ENCODE measurements around the gene P2RY2.

The P2RY2 gene

DNA sequence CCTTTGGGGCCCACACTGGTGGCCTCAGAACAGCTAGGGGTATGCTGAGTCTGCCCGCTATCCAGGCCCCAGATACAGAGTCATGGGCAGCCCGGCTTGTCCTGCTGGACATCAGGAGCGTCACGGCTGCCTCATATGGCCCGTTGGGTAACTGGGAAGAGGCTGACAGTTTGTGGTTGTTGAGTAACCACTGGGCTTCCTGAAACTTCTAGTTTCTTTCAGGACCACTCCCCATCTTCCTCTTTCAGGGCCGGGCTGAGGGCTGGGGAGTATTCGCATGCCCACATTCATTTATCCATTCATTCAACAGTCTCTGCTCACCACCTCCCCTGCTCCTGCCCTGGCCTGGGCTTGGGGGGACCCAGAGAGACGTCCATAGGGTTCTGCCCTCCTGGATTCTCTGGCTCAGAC lies 13.4 kb upstream of the P2RY2 start:
- no peak for DNase-seq (ENCODE audit: low read depth in 3 of 3)

DNA sequence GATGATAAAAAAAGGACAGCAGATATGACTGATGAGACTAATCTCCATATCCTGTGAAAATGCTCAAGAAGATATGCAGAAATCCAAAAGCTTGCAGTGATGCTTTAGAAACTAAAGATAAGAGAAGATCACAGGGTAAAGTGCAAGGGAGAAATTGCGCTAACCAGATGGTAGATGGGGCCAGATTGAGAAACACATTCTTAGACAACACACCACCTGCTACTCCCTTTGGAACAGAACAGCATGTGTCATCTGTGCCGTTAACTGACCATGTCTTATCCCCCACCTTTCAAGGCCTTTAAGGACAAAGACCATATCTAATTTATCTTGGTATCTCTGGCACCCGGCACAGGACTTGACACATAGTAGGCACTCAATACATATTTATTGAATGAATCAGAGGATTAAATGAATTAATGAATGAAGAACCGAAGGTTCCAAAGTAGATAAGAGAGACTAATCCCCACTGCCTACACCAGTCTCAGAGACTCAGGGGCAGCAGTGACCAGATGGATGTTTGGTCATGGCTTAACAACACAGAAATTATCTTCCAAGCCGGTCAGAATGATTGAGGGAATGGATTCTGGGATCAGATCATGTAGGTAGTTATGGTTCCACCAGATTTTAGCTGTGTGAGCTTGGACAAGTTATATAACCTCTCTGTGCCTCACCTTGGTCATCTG lies 12.3 kb upstream of the P2RY2 start:
- no peak for DNase-seq (ENCODE audit: low read depth in 3 of 3)

DNA sequence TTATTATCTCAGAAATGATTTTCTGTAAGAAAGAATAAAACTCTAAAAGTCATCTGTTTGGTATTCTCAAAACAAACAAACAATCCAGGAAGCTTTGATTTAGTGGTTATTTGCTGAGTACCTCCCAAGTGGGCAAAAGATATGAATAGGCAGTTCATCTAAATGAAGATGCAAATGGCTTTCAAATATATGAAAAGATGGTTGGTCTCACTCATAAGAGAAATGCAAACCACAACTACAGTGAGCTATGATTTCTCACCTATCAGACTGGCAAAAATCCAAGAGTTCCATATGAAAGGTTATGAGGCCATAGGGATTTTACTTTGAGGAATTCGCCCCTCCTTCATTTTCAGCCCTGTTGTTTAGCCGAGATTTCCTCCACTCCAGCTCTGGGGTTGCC lies 11.3 kb upstream of the P2RY2 start:
- no peak for DNase-seq (ENCODE audit: low read depth in 3 of 3)

DNA sequence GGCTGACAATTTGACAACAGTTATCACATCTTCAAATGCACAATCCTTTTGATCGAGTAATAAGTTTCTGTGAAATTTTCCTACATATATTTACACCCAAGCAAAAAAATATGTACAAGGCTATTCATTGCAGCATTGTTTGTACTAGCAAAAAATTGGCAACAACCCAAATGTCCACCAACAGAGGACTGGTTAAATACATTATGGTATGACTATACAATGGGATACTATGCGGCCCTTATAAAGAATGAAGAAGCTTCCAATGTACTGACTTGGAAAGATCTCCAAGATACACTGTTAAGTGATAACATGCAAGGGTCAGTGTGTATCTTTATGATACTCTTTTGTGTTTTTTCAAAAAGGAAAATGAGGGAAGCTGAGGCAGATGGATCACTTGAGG lies 8.2 kb upstream of the P2RY2 start:
- no peak for DNase-seq (ENCODE audit: low read depth in 3 of 3)

DNA sequence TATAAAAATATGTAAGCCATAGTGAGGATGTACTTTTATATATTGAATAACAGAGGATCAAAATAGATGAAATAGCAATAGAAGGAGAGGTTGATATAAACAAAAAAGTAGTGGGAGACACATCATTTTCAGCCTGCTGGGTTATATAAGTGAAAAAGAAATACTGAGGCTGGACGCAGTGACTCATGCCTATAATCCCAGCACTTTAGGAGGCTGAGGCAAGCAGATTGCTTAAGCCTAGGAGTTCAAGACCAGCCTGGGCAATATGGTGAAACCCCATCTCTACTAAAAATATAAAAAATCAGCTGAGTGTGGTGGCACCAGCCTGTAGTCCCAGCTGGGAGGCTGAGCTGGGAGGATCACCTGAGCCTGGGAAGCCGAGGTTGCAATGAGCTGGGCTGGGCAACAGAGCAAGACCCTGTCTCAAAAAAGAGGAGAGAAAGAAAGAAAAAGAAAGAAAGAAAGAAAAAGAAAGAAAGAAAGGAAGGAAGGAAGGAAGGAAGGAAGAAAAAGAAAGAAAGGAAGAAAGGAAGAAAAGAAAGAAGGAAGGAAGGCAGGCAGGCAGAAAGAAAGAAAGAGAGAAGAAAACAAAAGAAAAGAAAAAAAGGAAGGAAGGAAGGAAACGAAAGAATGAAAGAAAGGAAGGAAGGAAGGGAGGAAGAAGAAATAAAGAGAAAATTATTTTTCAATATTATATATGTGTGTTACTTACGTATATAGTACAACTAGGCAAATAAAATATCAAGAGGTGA lies 7.0 kb upstream of the P2RY2 start:
- DNase-seq (ENCODE audit: low read depth in 3 of 3) = no peak

DNA sequence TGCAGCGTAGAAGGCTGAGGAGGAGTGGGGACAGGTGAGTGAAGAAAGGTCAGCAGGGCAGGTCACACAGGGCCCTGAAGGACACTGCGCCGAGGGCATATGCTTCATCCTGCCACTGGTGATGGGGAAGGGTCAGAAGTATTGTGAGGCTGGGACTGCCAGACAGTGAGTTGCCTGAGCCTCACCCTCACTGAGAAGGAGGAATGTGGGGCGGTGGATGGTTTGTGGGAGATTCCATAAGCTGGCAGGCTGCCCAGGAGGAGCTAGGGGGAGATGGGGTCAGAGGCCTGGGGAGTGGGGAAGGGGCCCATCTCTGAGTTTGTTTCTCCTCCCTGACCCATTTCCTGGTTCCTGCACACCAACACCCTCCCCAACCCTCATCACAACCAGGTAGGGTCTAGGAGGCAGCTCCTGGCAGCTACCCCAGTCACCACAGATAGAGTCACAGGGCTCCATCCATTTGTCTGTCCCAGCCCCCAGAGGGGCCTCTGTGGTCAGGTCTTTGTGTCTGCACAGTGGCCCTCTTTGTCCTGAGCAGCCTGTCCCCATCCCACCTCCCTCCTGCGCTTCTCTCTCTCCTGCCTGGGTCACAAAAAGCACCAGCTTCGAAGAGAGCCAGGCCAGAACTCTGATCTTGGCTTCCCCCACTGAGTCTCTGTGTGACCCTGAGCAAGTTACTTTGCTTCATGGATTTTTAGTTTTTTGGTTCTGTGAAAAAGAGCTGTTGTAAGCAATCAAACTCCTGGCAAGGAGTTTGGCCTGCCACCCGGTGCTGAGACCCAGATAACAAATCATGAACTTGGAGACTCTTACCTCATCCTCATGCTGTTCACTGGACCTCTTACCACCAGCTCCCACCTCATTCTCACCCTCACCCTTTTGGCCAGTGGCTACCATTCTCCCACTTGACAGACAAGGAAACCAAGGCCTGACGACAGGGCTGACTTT lies 4.6 kb upstream of the P2RY2 start:
- DNase-seq (ENCODE audit: low read depth in 3 of 3) = no peak

DNA sequence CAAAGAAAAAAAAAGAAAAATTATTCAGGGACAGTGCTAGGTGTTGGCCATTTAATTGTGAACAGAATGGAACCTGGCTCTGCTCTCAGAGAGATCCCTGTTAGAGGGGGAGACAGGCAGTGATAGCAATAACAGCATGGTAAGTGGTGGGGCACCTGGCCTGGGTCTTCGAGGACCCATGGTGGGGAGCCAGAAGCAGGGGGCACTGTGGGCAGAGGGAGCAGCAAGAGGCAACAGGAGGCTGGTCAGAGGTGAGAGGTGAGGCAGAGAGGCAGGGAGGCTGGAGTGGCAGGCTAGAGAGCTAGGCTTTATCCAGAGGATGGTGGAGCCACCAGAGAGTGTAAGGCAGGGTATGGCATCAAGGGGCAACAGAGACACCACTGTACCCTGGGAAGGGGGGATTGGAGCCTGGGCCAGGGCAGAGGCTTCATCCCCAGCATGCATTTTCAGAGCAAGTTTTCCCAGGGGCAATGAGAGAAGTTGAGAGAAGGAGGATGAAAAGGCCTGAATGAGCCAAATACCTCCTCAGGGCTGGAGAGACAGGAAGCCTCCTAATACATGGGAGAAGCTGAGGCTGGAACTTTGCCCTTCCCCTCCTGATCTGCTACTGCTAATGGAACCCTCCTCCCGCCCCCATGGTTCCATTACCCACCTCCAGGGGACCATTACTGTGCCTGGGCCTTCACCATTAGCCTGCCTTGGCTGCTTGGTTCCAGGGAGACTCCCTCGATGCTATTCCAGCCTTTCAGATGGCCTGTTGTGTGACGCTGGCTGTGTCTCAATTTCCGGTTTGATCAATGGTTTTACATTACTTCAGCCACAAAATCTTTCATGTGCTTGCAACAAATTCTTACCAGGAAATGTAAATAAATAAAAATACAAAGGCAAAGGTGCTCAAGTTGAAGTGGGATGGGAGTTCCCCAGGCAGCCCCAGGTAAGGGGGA lies 2.6 kb upstream of the P2RY2 start:
- DNase-seq (ENCODE audit: low read depth in 3 of 3) = no peak

DNA sequence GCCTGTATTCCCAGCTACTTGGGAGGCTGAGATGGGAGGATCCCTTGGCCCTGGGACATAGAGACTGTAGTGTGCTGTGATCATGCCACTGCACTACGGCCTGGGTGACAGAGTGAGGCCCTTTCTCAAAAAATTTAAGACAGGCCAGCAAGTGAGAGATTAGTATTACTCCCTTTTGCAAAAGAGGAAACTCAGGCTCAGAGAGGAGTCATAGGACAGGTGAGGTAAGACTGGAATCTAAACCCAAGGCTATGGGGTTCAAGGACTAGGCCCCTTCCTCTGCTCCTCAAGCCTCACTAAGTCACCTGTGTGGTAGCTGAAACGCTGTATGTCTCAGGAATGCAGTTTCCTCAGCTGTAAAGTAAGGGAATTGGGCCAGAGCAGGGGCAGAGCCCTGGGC lies 1.6 kb upstream of the P2RY2 start:
- DNase-seq (ENCODE audit: low read depth in 3 of 3) = no peak

DNA sequence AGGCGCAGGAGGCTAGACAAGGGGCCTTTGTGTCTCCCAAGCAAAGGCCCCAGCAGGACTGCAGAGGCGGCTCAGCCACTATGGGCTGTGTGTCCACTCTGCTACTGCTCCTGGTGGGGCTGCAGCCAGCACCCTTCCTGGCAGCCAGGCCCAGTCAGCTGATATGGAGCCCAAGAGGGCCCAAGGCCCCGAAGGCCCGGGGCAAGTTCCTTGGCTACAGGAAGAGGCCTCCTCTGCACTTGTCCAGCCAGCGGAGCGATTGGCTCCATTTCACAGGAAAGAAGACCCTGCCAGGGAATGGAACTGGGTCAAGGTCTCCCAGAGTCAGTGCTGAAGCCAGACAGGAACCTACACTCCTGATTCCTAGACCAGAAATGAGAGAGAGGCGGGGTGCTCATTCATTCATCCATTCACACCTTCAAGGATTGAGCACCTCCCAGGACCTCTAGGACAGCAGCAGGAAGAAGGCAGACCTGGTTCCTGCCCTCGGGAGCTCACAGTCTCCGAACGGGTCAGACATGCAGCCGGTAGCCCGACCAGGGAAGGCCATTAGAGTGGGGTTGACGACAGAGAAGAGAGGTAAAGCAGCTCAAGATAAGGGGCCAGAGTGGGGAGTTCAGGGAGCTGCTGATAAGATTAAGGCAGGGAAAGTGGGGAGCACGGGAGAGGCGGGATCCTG lies 811 bp upstream of the P2RY2 start:
- no peak for DNase-seq (ENCODE audit: low read depth in 3 of 3)

DNA sequence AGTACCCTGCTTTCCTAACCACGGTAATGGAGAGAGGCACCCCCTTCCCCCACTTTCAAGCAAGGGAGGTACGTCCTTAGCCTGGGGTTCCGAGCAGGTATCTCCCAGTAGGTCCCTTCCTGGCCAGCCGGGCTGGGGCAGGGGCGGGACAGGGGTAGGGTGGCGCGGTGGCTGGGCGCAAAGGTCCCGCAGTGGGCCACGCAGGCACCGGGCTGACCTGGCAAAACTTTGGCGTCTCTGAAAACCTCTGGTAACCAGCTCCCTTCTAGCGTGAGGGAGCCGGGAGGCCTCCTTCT lies 323 bp upstream of the P2RY2 start:
- no peak for DNase-seq (ENCODE audit: low read depth in 3 of 3)

DNA sequence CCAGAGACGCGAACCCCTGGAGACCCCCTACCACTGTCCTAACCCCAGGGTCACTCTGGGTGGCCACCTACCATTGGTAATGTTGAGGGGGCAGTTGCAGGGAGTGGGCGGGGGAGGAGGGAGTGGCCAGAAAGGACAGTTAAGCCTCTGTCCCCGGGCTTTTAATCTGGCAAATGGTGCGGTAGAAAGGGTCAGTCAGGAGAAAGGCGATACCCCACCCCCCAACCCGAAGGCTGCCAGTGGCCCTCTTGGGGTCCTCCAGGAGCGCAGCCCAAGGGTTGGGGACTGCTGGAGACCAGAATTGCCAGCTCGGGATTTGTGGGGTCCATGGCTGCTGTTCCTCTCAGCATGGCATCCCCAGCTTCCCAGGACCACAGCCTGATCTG lies 742 bp downstream of the P2RY2 start:
- DNase-seq (ENCODE audit: low read depth in 3 of 3) = no peak

DNA sequence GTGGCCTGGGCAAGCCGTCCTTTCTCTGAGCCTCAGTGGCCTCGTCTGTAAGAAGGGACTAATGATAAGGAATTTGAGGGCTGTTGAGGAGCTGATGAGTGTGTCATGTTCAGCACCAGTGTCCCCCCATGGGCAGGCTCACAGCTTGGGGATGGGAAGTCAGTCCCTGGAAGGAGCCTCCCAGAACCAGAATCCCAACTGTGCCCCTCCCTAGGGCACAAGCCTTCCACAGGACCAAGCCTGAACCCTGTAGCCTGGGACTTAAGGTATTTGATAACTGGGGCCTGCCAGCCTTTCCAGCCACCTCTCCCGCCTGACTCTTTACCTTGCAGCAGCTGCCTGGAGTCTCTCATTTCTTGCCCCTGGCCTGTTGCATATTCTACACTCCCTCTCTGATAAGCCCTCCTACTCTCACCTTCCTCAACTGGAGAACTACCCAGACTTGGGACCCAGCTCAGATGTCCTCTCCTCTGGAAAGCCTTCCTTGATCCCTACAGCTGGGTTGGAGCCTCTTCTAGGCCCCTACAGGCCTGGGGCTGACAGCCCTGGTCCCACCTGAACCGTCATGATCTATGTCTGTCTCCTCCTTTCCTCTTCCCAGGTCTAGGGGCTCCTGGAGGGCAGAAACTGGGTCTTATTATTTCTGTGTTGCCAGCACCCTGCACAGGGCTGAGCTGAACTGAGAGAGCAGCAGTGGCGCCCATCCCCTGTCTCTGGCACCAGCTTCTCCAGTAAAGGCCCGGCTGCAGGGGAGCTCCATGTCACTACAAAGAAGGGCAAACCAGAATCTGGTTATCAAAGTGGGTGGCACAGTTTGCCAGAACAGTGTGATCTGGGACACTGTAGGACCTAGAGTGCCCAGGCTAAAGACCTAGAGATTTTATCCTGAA lies 1.6 kb downstream of the P2RY2 start:
- no peak for DNase-seq (ENCODE audit: low read depth in 3 of 3)

DNA sequence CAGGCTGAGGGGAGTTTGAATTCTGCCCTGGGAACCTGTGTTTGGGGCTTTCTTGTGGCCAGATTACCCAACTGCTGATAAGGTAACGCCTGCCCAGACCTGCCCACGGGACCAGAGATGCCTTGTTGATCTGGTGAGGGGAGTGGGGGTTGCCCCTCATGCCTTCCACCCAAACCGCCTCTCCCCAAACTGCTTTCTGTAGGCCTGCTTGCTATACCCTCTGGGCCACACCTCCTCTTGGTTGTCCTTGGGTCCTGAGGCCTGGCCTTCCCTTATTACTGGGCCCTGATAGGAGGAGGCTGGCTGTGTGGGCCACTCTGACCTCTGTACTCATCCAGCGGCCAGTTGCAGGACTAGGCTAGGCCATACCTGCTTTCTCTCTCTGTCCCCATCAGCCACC lies 3.4 kb downstream of the P2RY2 start:
- no peak for DNase-seq (ENCODE audit: low read depth in 3 of 3)

DNA sequence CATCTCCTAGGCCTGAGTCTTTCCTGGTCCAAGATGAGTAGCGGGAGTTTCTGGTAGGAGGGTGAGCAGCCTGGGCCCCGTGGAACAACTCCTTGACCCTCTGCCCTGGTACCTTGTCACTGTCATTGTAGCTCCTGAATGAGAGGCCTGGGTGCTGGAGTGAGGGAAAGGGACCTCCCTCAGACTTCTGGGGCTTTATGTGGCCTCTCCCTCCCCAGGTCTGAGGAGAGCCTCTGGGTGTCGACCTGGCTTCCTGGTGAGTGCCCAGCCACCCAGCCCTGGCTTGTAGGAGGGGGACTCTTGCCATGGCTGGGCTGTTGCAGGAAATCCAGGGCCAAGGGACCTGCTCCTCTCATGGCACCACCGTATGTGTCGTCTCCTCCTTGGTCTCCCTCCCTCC lies 3.9 kb downstream of the P2RY2 start:
- DNase-seq (ENCODE audit: low read depth in 3 of 3) = no peak

DNA sequence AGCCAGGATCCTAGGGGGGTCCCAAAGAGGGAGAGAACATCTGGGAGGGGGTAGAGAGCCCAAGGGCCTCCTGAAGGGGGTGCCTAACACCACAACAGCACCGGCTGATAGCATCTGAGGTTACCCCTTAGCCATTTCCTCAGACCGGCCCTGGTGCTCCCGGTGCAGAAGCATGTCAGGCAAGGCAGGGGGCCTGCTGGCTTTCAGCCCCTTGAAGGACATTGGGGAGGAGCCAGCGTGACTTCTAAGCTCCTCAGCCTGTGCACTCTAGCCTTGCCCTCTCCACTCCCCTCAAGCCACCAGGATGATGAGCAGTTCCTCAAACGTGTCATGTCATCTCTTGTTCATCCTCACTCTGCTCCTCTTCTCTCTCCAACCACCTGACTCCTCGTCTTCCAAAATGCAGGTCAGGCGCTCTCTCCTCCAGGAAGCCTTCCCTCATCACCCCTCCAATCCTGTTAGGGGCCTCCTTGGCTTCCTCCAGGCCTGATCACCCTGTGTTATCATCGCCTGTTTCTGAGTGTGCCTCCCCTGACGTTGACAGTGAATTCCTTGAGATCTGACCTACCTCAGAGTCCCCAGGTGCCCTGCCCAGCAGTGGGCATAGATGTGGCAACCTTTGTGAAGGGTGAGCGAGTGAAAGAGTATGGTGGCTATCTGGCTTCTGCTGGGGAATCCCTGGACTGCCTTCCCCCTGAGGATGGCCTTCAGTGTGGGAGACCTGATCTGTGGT lies 6.1 kb downstream of the P2RY2 start:
- no peak for DNase-seq (ENCODE audit: low read depth in 3 of 3)

DNA sequence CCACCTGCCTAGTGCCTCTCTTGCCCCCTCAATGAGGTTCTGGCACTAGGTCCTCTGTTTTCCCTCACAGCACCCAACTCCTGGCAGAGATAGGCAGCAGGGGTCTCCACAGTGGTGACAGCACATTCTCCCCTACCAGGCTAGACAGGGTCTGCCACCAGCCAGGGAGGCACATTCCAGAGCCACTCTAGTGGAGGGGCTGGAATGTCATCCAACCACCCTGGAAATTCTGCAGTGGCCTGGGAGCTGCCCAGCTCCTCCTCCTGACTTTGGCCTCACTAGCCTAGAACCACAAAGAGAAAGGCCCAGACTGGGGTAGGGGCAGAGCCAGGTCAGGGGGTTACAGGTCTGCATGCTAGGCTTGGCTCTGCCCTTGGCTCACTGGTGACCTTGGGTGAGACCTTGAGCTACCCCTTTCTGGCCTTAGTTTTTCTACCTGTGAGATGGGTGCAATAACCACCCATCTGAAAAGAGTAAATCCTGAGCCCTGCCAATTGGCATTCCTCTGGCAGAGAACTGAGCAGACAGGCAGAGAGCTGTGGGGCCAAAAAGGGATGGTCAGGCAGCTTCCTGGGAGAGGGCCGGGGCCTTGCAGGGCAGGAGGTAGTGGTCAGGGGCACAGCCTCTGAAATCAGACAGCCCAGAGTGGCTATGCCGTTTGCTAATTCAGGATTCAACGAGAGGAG lies 7.1 kb downstream of the P2RY2 start:
- DNase-seq (ENCODE audit: low read depth in 3 of 3) = no peak

DNA sequence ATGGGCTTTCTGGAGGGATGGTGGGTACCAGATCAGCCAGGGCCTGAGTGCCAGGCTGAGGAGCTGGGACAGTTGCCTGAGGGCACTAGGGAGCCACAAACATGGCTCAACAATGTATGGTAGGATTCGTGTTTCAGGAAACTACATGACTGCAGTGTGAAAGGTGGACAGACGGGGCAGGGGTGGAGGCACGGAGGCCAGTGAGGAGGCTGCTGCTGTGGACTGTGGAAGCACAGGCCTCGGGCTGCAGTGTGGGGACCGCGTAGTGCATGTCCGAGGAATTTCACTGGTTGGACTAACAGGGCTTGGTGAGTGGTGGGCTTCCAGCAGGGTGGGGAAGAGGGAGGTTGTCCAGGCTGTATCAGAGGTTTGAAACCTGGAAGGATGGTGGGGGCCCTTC lies 7.8 kb downstream of the P2RY2 start:
- DNase-seq (ENCODE audit: low read depth in 3 of 3) = no peak

DNA sequence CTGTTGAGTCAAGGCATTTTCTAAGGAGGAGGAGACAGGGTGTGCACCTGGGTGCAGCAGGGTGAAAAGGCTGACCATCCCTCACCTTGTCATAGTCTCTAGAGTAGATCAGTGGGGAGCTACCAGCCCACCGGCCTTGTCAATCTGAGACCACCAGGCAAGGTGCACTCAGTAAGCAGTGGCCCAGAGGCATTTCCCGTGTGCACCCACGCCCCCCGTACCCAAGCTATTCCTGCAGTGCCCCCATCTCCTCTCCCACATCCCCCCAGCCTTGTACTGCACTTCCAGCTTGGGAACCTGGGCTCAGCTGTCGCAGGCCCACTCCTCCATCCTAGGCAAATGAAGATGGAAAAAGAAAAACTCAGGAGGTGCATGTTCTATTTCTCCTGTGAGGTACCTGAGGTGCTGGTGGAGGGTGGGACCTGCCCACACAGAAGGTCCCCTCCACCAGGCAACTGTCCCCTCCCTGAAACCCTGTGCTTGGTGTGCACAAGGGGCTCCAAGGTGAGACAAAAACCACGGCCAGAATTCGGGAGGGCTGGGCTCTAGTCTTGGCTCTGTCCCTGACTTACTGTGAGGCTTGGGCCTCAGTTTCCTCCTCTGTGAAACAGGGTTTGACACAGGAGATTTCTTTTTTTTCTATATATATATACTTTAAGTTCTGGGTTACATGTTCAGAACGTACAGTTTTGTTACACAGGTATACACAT lies 8.4 kb downstream of the P2RY2 start:
- DNase-seq (ENCODE audit: low read depth in 3 of 3) = no peak

All from stimulated activated CD4-positive, alpha-beta T cell treated with anti-CD3 and anti-CD28 coated beads, TNF-alpha, amount 100 ng/mL, for 24 hours (primary cell).